ENCODE data around the gene ORAI2.
"Not testable (repeated sequence)": the region's sequence is repeated elsewhere in the genome, so short reads cannot be mapped to it uniquely, and the experiment has no call there.

ORAI2 gene

GRCh38 chr7:102505298-102506185, 72.2 kb downstream of the ORAI2 start:
- not testable (repeated sequence) for DNase-seq
